Mesenchymal stem cell (in vitro differentiated cells and primary cell): Measurements from ENCODE around the gene MACROD1.
"Not testable (repeated sequence)": the region's sequence is repeated elsewhere in the genome, so short reads cannot be mapped to it uniquely, and the experiment has no call there.

Source experiments
- DNase-seq: peaks from one replicate; pipeline ENCODE4 v3.0.0-alpha.2; 2013
- H2AFZ ChIP-seq: one replicate; pipeline ENCODE4 v1.6.1; 2013; ENCODE audit warnings: low read depth, mild to moderate bottlenecking, control low read depth, inconsistent platforms, low read length, moderate library complexity
- H2AK5ac ChIP-seq: 2 replicates; pipeline ENCODE4 v1.6.1; 2013; ENCODE audit warnings: low read length, moderate library complexity, mild to moderate bottlenecking, inconsistent platforms; ENCODE audit not compliant: severe bottlenecking
- H2BK120ac ChIP-seq: one replicate; pipeline ENCODE4 v1.6.1; 2013; ENCODE audit warnings: low read depth, mild to moderate bottlenecking, inconsistent platforms, low read length, moderate library complexity
- H2BK12ac ChIP-seq, 2 experiments: one replicate each; pipeline ENCODE4 v1.6.1; 2013; ENCODE audit warnings: inconsistent platforms in 2 of 2, low read length in 2 of 2, mild to moderate bottlenecking in 2 of 2, moderate library complexity in 2 of 2, control low read depth in 1 of 2
- H2BK15ac ChIP-seq: one replicate; pipeline ENCODE4 v1.6.1; 2013; ENCODE audit warnings: mild to moderate bottlenecking, low read depth, inconsistent platforms; ENCODE audit not compliant: poor library complexity, severe bottlenecking
- H2BK5ac ChIP-seq: 2 replicates; pipeline ENCODE4 v1.6.1; 2013; ENCODE audit warnings: low read depth, mild to moderate bottlenecking, low read length, control low read depth, inconsistent platforms; ENCODE audit not compliant: poor library complexity, severe bottlenecking
- H3K14ac ChIP-seq, 2 experiments: one replicate each; pipeline ENCODE4 v1.6.1; 2013; ENCODE audit warnings: inconsistent platforms in 2 of 2, low read length in 2 of 2, control low read depth in 1 of 2, mild to moderate bottlenecking in 1 of 2, moderate library complexity in 1 of 2
- H3K18ac ChIP-seq, 2 experiments: one replicate each; pipeline ENCODE4 v1.6.1; 2013; ENCODE audit warnings: inconsistent platforms in 2 of 2, low read length in 2 of 2, control low read depth in 1 of 2, low read depth in 1 of 2, mild to moderate bottlenecking in 1 of 2
- H3K23ac ChIP-seq, 2 experiments: one replicate each; pipeline ENCODE4 v1.6.1; 2013; ENCODE audit warnings: inconsistent platforms in 2 of 2, low read length in 2 of 2, mild to moderate bottlenecking in 2 of 2, moderate library complexity in 2 of 2, control low read depth in 1 of 2
- H3K27ac ChIP-seq: 2 replicates; pipeline ENCODE4 v1.5.1; 2013; ENCODE audit warnings: mild to moderate bottlenecking, moderate library complexity, low read length, control low read depth, inconsistent platforms; ENCODE audit not compliant: poor library complexity, severe bottlenecking
- H3K27me3 ChIP-seq, 2 experiments: 2 replicates each; pipeline versions ENCODE4 v1.6.1 to v1.7.0; 2013; ENCODE audit warnings: low read length in 2 of 2, mild to moderate bottlenecking in 2 of 2, moderate library complexity in 2 of 2, control low read depth in 1 of 2, inconsistent platforms in 1 of 2; ENCODE audit not compliant: control insufficient read depth in 1 of 2, insufficient read depth in 1 of 2
- H3K36me3 ChIP-seq, 2 experiments: 2 replicates each; pipeline versions ENCODE4 v1.6.1 to v1.7.0; 2013; ENCODE audit warnings: low read length in 2 of 2, control low read depth in 1 of 2, inconsistent platforms in 1 of 2, low read depth in 1 of 2, mild to moderate bottlenecking in 1 of 2; ENCODE audit not compliant: insufficient read depth in 2 of 2, control insufficient read depth in 1 of 2
- H3K4ac ChIP-seq, 2 experiments: one replicate each; pipeline ENCODE4 v1.6.1; 2013; ENCODE audit warnings: inconsistent platforms in 2 of 2, low read length in 2 of 2, mild to moderate bottlenecking in 2 of 2, moderate library complexity in 2 of 2, control low read depth in 1 of 2, low read depth in 1 of 2
- H3K4me1 ChIP-seq: 2 replicates; pipeline ENCODE4 v1.6.1; 2013; ENCODE audit warnings: low read depth, low read length, control low read depth; ENCODE audit not compliant: control insufficient read depth, insufficient read depth
- H3K4me2 ChIP-seq: 2 replicates; pipeline ENCODE4 v1.6.1; 2013; ENCODE audit warnings: low read length, mild to moderate bottlenecking, inconsistent platforms; ENCODE audit not compliant: poor library complexity, severe bottlenecking
- H3K4me3 ChIP-seq, 2 experiments: 2 replicates each; pipeline versions ENCODE4 v1.5.1 to v1.7.0; 2013; ENCODE audit warnings: low read length in 2 of 2, mild to moderate bottlenecking in 2 of 2, control low read depth in 1 of 2, low read depth in 1 of 2; ENCODE audit not compliant: insufficient read depth in 1 of 2
- H3K79me1 ChIP-seq: replicated peaks from 2 replicates; pipeline ENCODE4 v1.6.1; 2013; ENCODE audit warnings: mild to moderate bottlenecking, control low read depth, low read length, inconsistent platforms; ENCODE audit not compliant: poor library complexity, severe bottlenecking
- H3K9ac ChIP-seq: 2 replicates; pipeline ENCODE4 v1.7.0; 2013; ENCODE audit warnings: mild to moderate bottlenecking, low read length, moderate library complexity
- H3K9me3 ChIP-seq: 2 replicates; pipeline ENCODE4 v1.7.0; 2013; ENCODE audit warnings: mild to moderate bottlenecking, low read length; ENCODE audit not compliant: control insufficient read depth
- H4K8ac ChIP-seq: one replicate; pipeline ENCODE4 v1.6.1; 2013; ENCODE audit warnings: inconsistent platforms, mild to moderate bottlenecking, low read length, moderate library complexity
- H4K91ac ChIP-seq: one replicate; pipeline ENCODE4 v1.6.1; 2013; ENCODE audit warnings: mild to moderate bottlenecking, low read length, inconsistent platforms
- WGBS: methylation state at CpG from one replicate; pipeline ENCODE4 v1.1.7; 2013; ENCODE audit warnings: mixed read lengths; 5-methylcytosine and 5-hydroxymethylcytosine counted together

The MACROD1 gene

GRCh38 chr11:64162769-64163168 lies 3.1 kb downstream of the MACROD1 start:
- WGBS, result 94% methylated on average over 16 of the region's 16 CpGs
- H2BK15ac ChIP-seq, H3K23ac ChIP-seq, H3K36me3 ChIP-seq, H3K4me2 ChIP-seq, H2AK5ac ChIP-seq, H2AFZ ChIP-seq, H3K27me3 ChIP-seq, H4K8ac ChIP-seq, H4K91ac ChIP-seq, H3K9ac ChIP-seq, H3K79me1 ChIP-seq, H2BK120ac ChIP-seq, H3K27ac ChIP-seq, H3K4ac ChIP-seq, H3K9me3 ChIP-seq, H2BK12ac ChIP-seq, H3K14ac ChIP-seq, H3K18ac ChIP-seq, H2BK5ac ChIP-seq, DNase-seq, H3K4me3 ChIP-seq: not testable (repeated sequence)
- H3K4me1 ChIP-seq, result peaks cover 19% of the 10 kb centered on the region

- Histone ChIP-seq H2BK12ac (no peak overlapping the region), H4K8ac (no peak overlapping the region), H2AFZ (no peak overlapping the region), H3K4ac (no peak overlapping the region), H2AK5ac (no peak overlapping the region), H3K4me2 (no peak overlapping the region), H3K4me3 (no peak overlapping the region), H3K9ac (no peak overlapping the region), H3K36me3 (no peaks in the 10 kb centered on the region), H4K91ac (no peak overlapping the region), H3K18ac (no peak overlapping the region), H3K27ac (no peak overlapping the region), H2BK5ac (no peak overlapping the region), H3K27me3 (no peaks in the 10 kb centered on the region), H2BK15ac (no peak overlapping the region), H3K4me1 (peaks cover 16% of the 10 kb centered on the region), H3K23ac (no peak overlapping the region), H3K14ac (no peak overlapping the region), H3K79me1 (peaks cover 6% of the 10 kb centered on the region), H2BK120ac (no peak overlapping the region), H3K9me3 (no peaks in the 10 kb centered on the region)
- no peak for DNase-seq
- WGBS, result 98% methylated on average over 10 of the region's 10 CpGs
These were observed 4.9 kb downstream of the MACROD1 start for GRCh38 chr11:64161037-64161436.

- Histone ChIP-seq H3K4ac (no peak overlapping the region), H4K91ac (no peak overlapping the region), H2BK5ac (no peak overlapping the region), H3K27ac (no peak overlapping the region), H4K8ac (no peak overlapping the region), H3K4me2 (no peak overlapping the region), H2BK12ac (no peak overlapping the region), H3K27me3 (peaks cover 4 to 13% of the 10 kb centered on the region in 2 experiments), H3K18ac (no peak overlapping the region), H3K9me3 (no peaks in the 10 kb centered on the region), H2BK15ac (no peak overlapping the region), H3K36me3 (no peaks in the 10 kb centered on the region), H2AK5ac (no peak overlapping the region), H2AFZ (no peak overlapping the region), H3K4me3 (no peak overlapping the region), H3K9ac (no peak overlapping the region), H3K79me1 (peaks cover 3% of the 10 kb centered on the region), H3K4me1 (peaks cover 7% of the 10 kb centered on the region), H3K14ac (no peak overlapping the region), H2BK120ac (no peak overlapping the region), H3K23ac (no peak overlapping the region)
- no peak for DNase-seq
- WGBS, result 89% methylated on average over 16 of the region's 17 CpGs
These were observed 8.1 kb downstream of the MACROD1 start for GRCh38 chr11:64157631-64158394.

GRCh38 chr11:64156235-64157011 lies 9.5 kb downstream of the MACROD1 start:
- Histone ChIP-seq H3K9ac (no peak overlapping the region), H3K27ac (no peak overlapping the region), H2BK120ac (no peak overlapping the region), H4K91ac (no peak overlapping the region), H2BK5ac (no peak overlapping the region), H3K4me2 (no peak overlapping the region), H3K4ac (no peak overlapping the region), H3K36me3 (no peaks in the 10 kb centered on the region), H3K4me3 (no peak overlapping the region), H3K79me1 (peaks cover 3% of the 10 kb centered on the region), H3K9me3 (no peaks in the 10 kb centered on the region), H2AK5ac (no peak overlapping the region), H3K4me1 (peaks cover 9% of the 10 kb centered on the region), H2BK15ac (no peak overlapping the region), H4K8ac (no peak overlapping the region), H3K27me3 (peaks cover 4 to 13% of the 10 kb centered on the region in 2 experiments), H3K14ac (no peak overlapping the region), H2BK12ac (no peak overlapping the region), H2AFZ (no peak overlapping the region), H3K23ac (no peak overlapping the region), H3K18ac (no peak overlapping the region)
- WGBS, result 94% methylated on average over 14 of the region's 14 CpGs
- DNase-seq, result no peak
